Peyer's patch (tissue), 4 donors: Measurements from ENCODE around the gene RAPGEF2. TPM values are rescaled to one million over a fixed set of nuclear protein-coding genes. Genes with fewer than 3 reads are reported as not detected.

Experiments used
- DNase-seq, 3 donors: peaks; one replicate each; pipeline ENCODE4 v3.0.0-alpha.2; 2017 to 2019
- H3K27ac ChIP-seq, 4 donors: fragments of 200-600 bp; sonication (generic); one replicate each; pipeline ENCODE4 v1.5.1; 2016 to 2019
- H3K27me3 ChIP-seq, 2 donors: fragments of 200-600 bp; sonication (generic); one replicate each; pipeline ENCODE4 v1.5.1; 2019
- H3K36me3 ChIP-seq, 3 donors: fragments of 200-600 bp; sonication (generic); one replicate each; pipeline ENCODE4 v1.5.1; 2016 to 2019
- H3K4me1 ChIP-seq, 4 donors: fragments of 200-600 bp; sonication (generic); one replicate each; pipeline ENCODE4 v1.5.1; 2016 to 2019
- H3K4me3 ChIP-seq, 4 donors: fragments of 200-600 bp; sonication (generic); 1 replicate in 3 of 4; 2 replicates in 1 of 4; pipeline ENCODE4 v1.5.1; 2016 to 2019; ENCODE audit warnings: mild to moderate bottlenecking in 1 of 4
- H3K9me3 ChIP-seq, 4 donors: fragments of 200-600 bp; sonication (generic); one replicate each; pipeline ENCODE4 v1.5.1; 2016 to 2019; ENCODE audit warnings: mild to moderate bottlenecking in 1 of 4
- POLR2A ChIP-seq, 2 donors: fragments of 450-650 bp; IDR thresholded peaks; one replicate each; pipeline ENCODE4 v1.5.1; 2017; ENCODE audit warnings: antibody characterized with exemption in 2 of 2, mild to moderate bottlenecking in 2 of 2, moderate library complexity in 2 of 2
- total RNA-seq, 4 donors: library from RNA; depleted of rRNA; stranded (reverse); fragments of >200 nt; gene quantifications; one replicate each; pipeline ENCODE4 v1.1.0, GENCODE V29; 2016
- TF ChIP-seq, protein P1 (sequence below), 6 experiments: fragments of 450-650 bp in 4 of 6; fragments of 200-600 bp in 2 of 6; sonication (generic) in 1 of 6; IDR thresholded peaks; one replicate each; pipeline ENCODE4 v1.5.1; 2017 to 2019; ENCODE audit warnings: antibody characterized with exemption in 6 of 6, mild to moderate bottlenecking in 3 of 6, moderate library complexity in 1 of 6

The RAPGEF2 gene
- total RNA-seq, 4 donors from 2014 or later, result 30.1 to 81.7 (median 41.4) TPM

- Histone ChIP-seq H3K9me3 (no peaks in the 10 kb centered on the region), H3K4me3 (no peak overlapping the region), H3K27me3 (no peaks in the 10 kb centered on the region), H3K4me1 (no peaks in the 10 kb centered on the region), H3K27ac (no peak overlapping the region), H3K36me3 (no peaks in the 10 kb centered on the region)
- DNase-seq, result no peak
- TF ChIP-seq POLR2A (IDR thresholded peaks at IDR 0.05), result no peak
- TF ChIP-seq, protein P1, sequence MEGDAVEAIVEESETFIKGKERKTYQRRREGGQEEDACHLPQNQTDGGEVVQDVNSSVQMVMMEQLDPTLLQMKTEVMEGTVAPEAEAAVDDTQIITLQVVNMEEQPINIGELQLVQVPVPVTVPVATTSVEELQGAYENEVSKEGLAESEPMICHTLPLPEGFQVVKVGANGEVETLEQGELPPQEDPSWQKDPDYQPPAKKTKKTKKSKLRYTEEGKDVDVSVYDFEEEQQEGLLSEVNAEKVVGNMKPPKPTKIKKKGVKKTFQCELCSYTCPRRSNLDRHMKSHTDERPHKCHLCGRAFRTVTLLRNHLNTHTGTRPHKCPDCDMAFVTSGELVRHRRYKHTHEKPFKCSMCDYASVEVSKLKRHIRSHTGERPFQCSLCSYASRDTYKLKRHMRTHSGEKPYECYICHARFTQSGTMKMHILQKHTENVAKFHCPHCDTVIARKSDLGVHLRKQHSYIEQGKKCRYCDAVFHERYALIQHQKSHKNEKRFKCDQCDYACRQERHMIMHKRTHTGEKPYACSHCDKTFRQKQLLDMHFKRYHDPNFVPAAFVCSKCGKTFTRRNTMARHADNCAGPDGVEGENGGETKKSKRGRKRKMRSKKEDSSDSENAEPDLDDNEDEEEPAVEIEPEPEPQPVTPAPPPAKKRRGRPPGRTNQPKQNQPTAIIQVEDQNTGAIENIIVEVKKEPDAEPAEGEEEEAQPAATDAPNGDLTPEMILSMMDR (IDR thresholded peaks at IDR 0.05), result no peak
Observed at GRCh38 chr4:159152181-159152580, 49.3 kb downstream of the RAPGEF2 start.

DNA sequence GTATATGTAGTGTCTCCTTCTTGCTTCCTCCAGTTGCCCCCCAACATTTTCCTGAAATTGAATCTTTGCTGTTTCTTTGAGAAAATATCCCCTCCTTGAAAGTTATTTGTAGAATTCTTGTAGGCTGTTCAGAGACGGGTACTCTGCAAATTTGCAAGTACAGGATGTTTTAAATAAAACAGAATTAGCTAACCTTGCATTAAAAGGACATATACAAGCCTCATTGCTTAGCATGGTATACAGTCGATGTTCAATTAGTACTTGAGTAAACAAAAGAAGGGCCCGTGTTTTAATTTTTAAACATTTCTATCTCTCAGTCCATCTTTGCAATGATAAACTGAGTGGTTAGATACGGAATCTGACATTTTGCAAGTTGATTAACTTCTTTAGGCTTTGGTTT is 50.8 kb downstream of the RAPGEF2 start:
- no peak overlapping the region for H3K4me3 ChIP-seq
- TF ChIP-seq, protein P1 (IDR thresholded peaks at IDR 0.05), result no peak
- TF ChIP-seq POLR2A (IDR thresholded peaks at IDR 0.05), result no peak
- no peak overlapping the region for H3K27ac ChIP-seq
- no peaks in the 10 kb centered on the region for H3K4me1 ChIP-seq
- H3K27me3 ChIP-seq, result no peaks in the 10 kb centered on the region
- no peaks in the 10 kb centered on the region for H3K9me3 ChIP-seq
- DNase-seq, result no peak
- H3K36me3 ChIP-seq, result no peaks in the 10 kb centered on the region

GRCh38 chr4:159155119-159155518 is 52.2 kb downstream of the RAPGEF2 start:
- no peaks in the 10 kb centered on the region for H3K4me1 ChIP-seq
- no peak for TF ChIP-seq POLR2A (IDR thresholded peaks at IDR 0.05)
- TF ChIP-seq, protein P1 (IDR thresholded peaks at IDR 0.05), result no peak
- no peaks in the 10 kb centered on the region for H3K36me3 ChIP-seq
- no peaks in the 10 kb centered on the region for H3K27me3 ChIP-seq
- DNase-seq, result no peak
- H3K27ac ChIP-seq, result no peak overlapping the region
- no peaks in the 10 kb centered on the region for H3K9me3 ChIP-seq
- H3K4me3 ChIP-seq, result no peak overlapping the region

GRCh38 chr4:159158083-159158617 is 55.3 kb downstream of the RAPGEF2 start:
- no peak overlapping the region for H3K4me3 ChIP-seq
- no peaks in the 10 kb centered on the region for H3K27me3 ChIP-seq
- TF ChIP-seq, protein P1 (IDR thresholded peaks at IDR 0.05), result no peak
- no peak for DNase-seq
- no peaks in the 10 kb centered on the region for H3K36me3 ChIP-seq
- H3K9me3 ChIP-seq, result no peaks in the 10 kb centered on the region
- H3K4me1 ChIP-seq, result no peaks in the 10 kb centered on the region
- H3K27ac ChIP-seq, result no peak overlapping the region

GRCh38 chr4:159158985-159159384 is 56.1 kb downstream of the RAPGEF2 start:
- no peaks in the 10 kb centered on the region for H3K4me1 ChIP-seq
- TF ChIP-seq, protein P1 (IDR thresholded peaks at IDR 0.05), result no peak
- no peak for TF ChIP-seq POLR2A (IDR thresholded peaks at IDR 0.05)

DNA sequence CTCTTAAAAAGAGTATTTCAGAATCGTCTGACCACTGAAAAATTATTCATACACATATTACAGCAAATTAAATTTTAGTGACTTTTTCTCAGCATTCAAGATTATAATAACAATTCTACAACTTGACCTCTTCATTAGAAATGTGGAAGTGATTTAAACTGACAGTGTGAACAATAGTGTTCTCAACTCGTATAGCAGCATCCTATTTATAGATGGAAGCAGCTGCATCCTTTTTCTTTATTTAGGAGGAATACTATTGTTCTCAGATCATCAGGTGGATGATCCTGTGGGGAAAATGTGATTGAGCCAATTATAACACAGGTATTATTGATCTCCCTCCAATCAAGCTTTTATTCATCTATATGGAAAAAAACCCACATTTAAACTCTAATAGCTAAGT is 56.7 kb downstream of the RAPGEF2 start:
- Histone ChIP-seq H3K27ac (no peak overlapping the region), H3K9me3 (no peaks in the 10 kb centered on the region), H3K4me1 (no peaks in the 10 kb centered on the region), H3K4me3 (no peak overlapping the region), H3K27me3 (no peaks in the 10 kb centered on the region), H3K36me3 (no peaks in the 10 kb centered on the region)
- DNase-seq, result no peak
- TF ChIP-seq, protein P1 (IDR thresholded peaks at IDR 0.05), result no peak
- no peak for TF ChIP-seq POLR2A (IDR thresholded peaks at IDR 0.05)

More at GRCh38 chr4:159158985-159159384, 56.1 kb downstream of the RAPGEF2 start:
- Histone ChIP-seq H3K27ac (no peak overlapping the region), H3K9me3 (no peaks in the 10 kb centered on the region), H3K4me3 (no peak overlapping the region), H3K27me3 (no peaks in the 10 kb centered on the region), H3K36me3 (no peaks in the 10 kb centered on the region)
- DNase-seq, result no peak
